Naive B cell (primary cell): Measurements from ENCODE around the gene TCF20. TPM values are rescaled to one million over a fixed set of nuclear protein-coding genes. Genes with fewer than 3 reads are reported as not detected.

Experiments
- ATAC-seq, 2 donors: fragments of 150-1000 bp; cut with Tn5 transposase; 2 replicates each; pipeline ENCODE4 v1.10.0; 2021; ENCODE audit warnings: low read depth in 2 of 2, mild to moderate bottlenecking in 2 of 2, moderate library complexity in 2 of 2
- DNase-seq: peaks from one replicate; pipeline ENCODE4 v3.0.0; 2022
- H3K27ac Mint-ChIP-seq, 6 donors: one replicate each; pipeline ENCODE4 v1.8.0; 2020 to 2022; ENCODE audit warnings: mild to moderate bottlenecking in 6 of 6, mixed read lengths in 6 of 6, moderate library complexity in 5 of 6, inconsistent platforms in 2 of 6
- H3K27me3 Mint-ChIP-seq, 3 donors: one replicate each; pipeline ENCODE4 v1.8.0; 2021 to 2022; ENCODE audit warnings: mixed read lengths in 3 of 3, mild to moderate bottlenecking in 1 of 3
- H3K36me3 Mint-ChIP-seq, 2 donors: one replicate each; pipeline ENCODE4 v1.8.0; 2020 to 2022; ENCODE audit warnings: mixed read lengths in 2 of 2, inconsistent platforms in 1 of 2, mild to moderate bottlenecking in 1 of 2
- H3K4me1 Mint-ChIP-seq, 3 donors: one replicate each; pipeline ENCODE4 v1.8.0; 2020 to 2022; ENCODE audit warnings: mixed read lengths in 3 of 3, inconsistent platforms in 1 of 3, mild to moderate bottlenecking in 1 of 3, moderate library complexity in 1 of 3
- H3K4me3 Mint-ChIP-seq, 8 donors: one replicate each; pipeline ENCODE4 v1.8.0; 2020 to 2022; ENCODE audit warnings: mild to moderate bottlenecking in 8 of 8, mixed read lengths in 8 of 8, moderate library complexity in 8 of 8, inconsistent platforms in 2 of 8
- H3K9me3 Mint-ChIP-seq, 7 donors: one replicate each; pipeline ENCODE4 v1.8.0; 2020 to 2022; ENCODE audit warnings: mixed read lengths in 7 of 7, mild to moderate bottlenecking in 5 of 7, inconsistent platforms in 2 of 7, moderate library complexity in 1 of 7
- polyA plus RNA-seq, 6 donors: library from polyadenylated mRNA; unstranded; fragments of 300-500 nt; fragmentation: Illumina TruSeq; gene quantifications; one replicate each; pipeline ENCODE4 v1.2.3, GENCODE V29; 2021; ENCODE audit warnings: low read depth in 6 of 6

Gene TCF20
- polyA plus RNA-seq, 6 donors from 2014 or later = 1.7 to 4.5 (median 2.3) TPM; not detected in 1

- no peaks in the 10 kb centered on the region for H3K9me3 Mint-ChIP-seq
- H3K4me3 Mint-ChIP-seq = peak overlapping the region; percentile 21 to 89 (median 72)
- peak overlapping the region in 2 of 6 donors; percentile 34 to 70 for H3K27ac Mint-ChIP-seq
- H3K27me3 Mint-ChIP-seq = peaks cover 15 to 52% (median 39%) of the 10 kb centered on the region in 3 donors
- peak; percentile 61 to 71 for ATAC-seq
- H3K36me3 Mint-ChIP-seq = no peaks in the 10 kb centered on the region
- peak; percentile 33 for DNase-seq
- H3K4me1 Mint-ChIP-seq = peaks cover 28 to 37% (median 34%) of the 10 kb centered on the region in 3 donors
Measured at GRCh38 chr22:42283278-42284201, 13.1 kb upstream of the TCF20 start.

GRCh38 chr22:42282943-42283277 lies 12.5 kb upstream of the TCF20 start:
- Mint-ChIP-seq H3K27me3 (peaks cover 17 to 52% (median 39%) of the 10 kb centered on the region in 3 donors), H3K9me3 (no peaks in the 10 kb centered on the region), H3K4me1 (peaks cover 28 to 37% (median 34%) of the 10 kb centered on the region in 3 donors), H3K36me3 (no peaks in the 10 kb centered on the region), H3K4me3 (peak overlapping the region; percentile 21 to 89 (median 62)), H3K27ac (no peak overlapping the region)
- ATAC-seq = no peak
- DNase-seq = no peak

GRCh38 chr22:42282252-42282942 lies 11.9 kb upstream of the TCF20 start:
- Mint-ChIP-seq H3K27me3 (peaks cover 17 to 52% (median 39%) of the 10 kb centered on the region in 3 donors), H3K4me1 (peaks cover 28 to 34% (median 34%) of the 10 kb centered on the region in 3 donors), H3K36me3 (no peaks in the 10 kb centered on the region), H3K27ac (no peak overlapping the region), H3K9me3 (no peaks in the 10 kb centered on the region), H3K4me3 (peak overlapping the region in 7 of 8 donors; percentile 25 to 89 (median 62))
- DNase-seq (no peak), ATAC-seq (no peak)

- DNase-seq = no peak
- Mint-ChIP-seq H3K27ac (no peak overlapping the region), H3K36me3 (no peaks in the 10 kb centered on the region), H3K27me3 (peaks cover 17 to 52% (median 39%) of the 10 kb centered on the region in 3 donors), H3K4me1 (peaks cover 26 to 34% (median 28%) of the 10 kb centered on the region in 3 donors), H3K9me3 (no peaks in the 10 kb centered on the region), H3K4me3 (peak overlapping the region in 6 of 8 donors; percentile 45 to 79 (median 62))
- ATAC-seq = no peak
Measured at GRCh38 chr22:42281706-42282251, 11.3 kb upstream of the TCF20 start.

- DNase-seq (no peak), ATAC-seq (no peak)
- no peaks in the 10 kb centered on the region for H3K9me3 Mint-ChIP-seq
- H3K27ac Mint-ChIP-seq = no peak overlapping the region
- peaks cover 17 to 52% (median 39%) of the 10 kb centered on the region in 3 donors for H3K27me3 Mint-ChIP-seq
- no peaks in the 10 kb centered on the region for H3K36me3 Mint-ChIP-seq
- H3K4me1 Mint-ChIP-seq = peaks cover 21 to 29% (median 23%) of the 10 kb centered on the region in 3 donors
- H3K4me3 Mint-ChIP-seq = no peak overlapping the region
Measured at GRCh38 chr22:42281284-42281683, 10.8 kb upstream of the TCF20 start.

- no peaks in the 10 kb centered on the region for H3K9me3 Mint-ChIP-seq
Measured at GRCh38 chr22:42280836-42281235, 10.4 kb upstream of the TCF20 start.

GRCh38 chr22:42280140-42280539 lies 9.7 kb upstream of the TCF20 start:
- Mint-ChIP-seq H3K4me1 (peaks cover 11 to 17% (median 13%) of the 10 kb centered on the region in 3 donors), H3K27me3 (peaks cover 17 to 48% (median 39%) of the 10 kb centered on the region in 3 donors), H3K4me3 (no peak overlapping the region), H3K9me3 (no peaks in the 10 kb centered on the region), H3K27ac (no peak overlapping the region), H3K36me3 (no peaks in the 10 kb centered on the region)
- no peak for ATAC-seq
- no peak for DNase-seq

More at GRCh38 chr22:42280836-42281235, 10.4 kb upstream of the TCF20 start:
- no peak for DNase-seq
- Mint-ChIP-seq H3K4me3 (peak overlapping the region in 1 of 8 donors; percentile 33), H3K27ac (peak overlapping the region in 1 of 6 donors; percentile 37), H3K4me1 (peaks cover 17 to 24% (median 19%) of the 10 kb centered on the region in 3 donors), H3K27me3 (peaks cover 17 to 52% (median 39%) of the 10 kb centered on the region in 3 donors), H3K36me3 (no peaks in the 10 kb centered on the region)
- ATAC-seq = no peak

GRCh38 chr22:42279425-42280020 lies 9.1 kb upstream of the TCF20 start:
- Mint-ChIP-seq H3K4me1 (peaks cover 11 to 16% (median 12%) of the 10 kb centered on the region in 3 donors), H3K9me3 (no peaks in the 10 kb centered on the region), H3K27me3 (peaks cover 17 to 46% (median 39%) of the 10 kb centered on the region in 3 donors), H3K4me3 (no peak overlapping the region), H3K27ac (peak overlapping the region in 2 of 6 donors; percentile 17 to 34), H3K36me3 (no peaks in the 10 kb centered on the region)
- DNase-seq = no peak
- ATAC-seq = no peak

GRCh38 chr22:42277988-42278776 lies 7.7 kb upstream of the TCF20 start:
- DNase-seq = no peak
- H3K4me3 Mint-ChIP-seq = peak overlapping the region in 1 of 8 donors; percentile 25
- H3K36me3 Mint-ChIP-seq = no peaks in the 10 kb centered on the region
- H3K4me1 Mint-ChIP-seq = peaks cover 7 to 12% (median 7%) of the 10 kb centered on the region in 3 donors
- ATAC-seq = no peak
- no peak overlapping the region for H3K27ac Mint-ChIP-seq
- H3K9me3 Mint-ChIP-seq = no peaks in the 10 kb centered on the region
- H3K27me3 Mint-ChIP-seq = peaks cover 17 to 40% (median 27%) of the 10 kb centered on the region in 3 donors

- Mint-ChIP-seq H3K4me1 (peaks cover 3 to 6% (median 4%) of the 10 kb centered on the region in 3 donors), H3K27me3 (peaks cover 13 to 32% (median 19%) of the 10 kb centered on the region in 3 donors), H3K36me3 (no peaks in the 10 kb centered on the region), H3K9me3 (no peaks in the 10 kb centered on the region), H3K4me3 (no peak overlapping the region), H3K27ac (peak overlapping the region in 2 of 6 donors; percentile 57 to 71)
- DNase-seq = no peak
- ATAC-seq = no peak
Measured at GRCh38 chr22:42277232-42277753, 6.8 kb upstream of the TCF20 start.

DNA sequence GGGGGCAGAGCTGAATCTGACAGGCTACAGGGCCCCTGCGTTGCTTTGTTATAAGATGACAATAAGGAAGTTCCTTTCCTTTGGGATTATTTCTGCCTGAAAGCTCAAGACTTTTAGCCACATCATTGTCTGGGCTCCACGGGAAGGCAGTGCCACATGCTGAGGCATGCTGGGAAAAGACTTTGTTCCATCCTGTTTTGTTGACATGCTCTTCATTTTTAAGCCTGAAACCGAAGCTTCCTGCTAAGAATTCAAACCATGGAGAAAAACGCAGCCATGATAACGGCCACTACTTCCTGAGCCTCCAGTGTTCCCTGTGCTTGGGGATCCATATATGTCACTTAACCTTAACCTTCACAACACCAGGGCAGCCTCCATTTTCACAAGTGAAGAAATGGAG lies 5.5 kb upstream of the TCF20 start:
- no peak for ATAC-seq
- Mint-ChIP-seq H3K4me3 (no peak overlapping the region), H3K27ac (no peak overlapping the region)

DNA sequence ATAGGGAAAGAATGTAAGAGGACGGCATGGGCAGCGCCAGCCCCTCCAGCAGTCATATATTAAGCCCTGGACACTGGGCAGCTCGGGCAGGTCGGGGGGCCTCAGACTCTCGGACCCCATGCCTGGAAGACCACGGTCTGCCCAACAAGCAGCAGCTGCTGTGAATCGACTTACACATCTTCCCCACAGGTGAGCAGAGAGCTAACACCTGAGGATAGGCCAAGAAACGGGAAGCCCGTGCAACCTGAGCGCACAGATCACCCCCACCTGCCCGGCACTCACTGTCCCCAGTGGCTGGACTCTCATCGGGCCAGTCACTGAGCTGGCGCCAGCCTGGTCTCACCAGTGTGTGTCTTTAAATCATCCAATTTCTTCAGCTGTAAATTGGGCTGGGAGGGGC lies 4.7 kb upstream of the TCF20 start:
- Mint-ChIP-seq H3K27me3 (peaks cover 6 to 19% (median 10%) of the 10 kb centered on the region in 3 donors), H3K4me3 (no peak overlapping the region), H3K36me3 (no peaks in the 10 kb centered on the region), H3K4me1 (peaks cover 0 to 6% (median 3%) of the 10 kb centered on the region in 3 donors), H3K9me3 (no peaks in the 10 kb centered on the region), H3K27ac (peak overlapping the region in 1 of 6 donors; percentile 38)
- no peak for ATAC-seq
- no peak for DNase-seq

More for the DNA sequence above, 5.5 kb upstream of the TCF20 start:
- Mint-ChIP-seq H3K27me3 (peaks cover 6 to 19% (median 10%) of the 10 kb centered on the region in 3 donors), H3K9me3 (no peaks in the 10 kb centered on the region), H3K4me1 (peaks cover 0 to 6% (median 3%) of the 10 kb centered on the region in 3 donors), H3K36me3 (no peaks in the 10 kb centered on the region)
- DNase-seq = no peak
